Neural progenitor cell (in vitro differentiated cells): Measurements from ENCODE around the gene SIPA1.

Experiments
- EZH2 ChIP-seq: fragments of 200-600 bp; sonication (generic); IDR thresholded peaks from 2 replicates; pipeline ENCODE4 v1.6.1; 2017; ENCODE audit warnings: antibody characterized with exemption, mild to moderate bottlenecking, moderate library complexity
- TF ChIP-seq, protein P1 (sequence below): fragments of 200-600 bp; sonication (generic); IDR thresholded peaks from 2 replicates; pipeline ENCODE4 v1.5.1; 2017; ENCODE audit warnings: antibody characterized with exemption, mild to moderate bottlenecking

DNA sequence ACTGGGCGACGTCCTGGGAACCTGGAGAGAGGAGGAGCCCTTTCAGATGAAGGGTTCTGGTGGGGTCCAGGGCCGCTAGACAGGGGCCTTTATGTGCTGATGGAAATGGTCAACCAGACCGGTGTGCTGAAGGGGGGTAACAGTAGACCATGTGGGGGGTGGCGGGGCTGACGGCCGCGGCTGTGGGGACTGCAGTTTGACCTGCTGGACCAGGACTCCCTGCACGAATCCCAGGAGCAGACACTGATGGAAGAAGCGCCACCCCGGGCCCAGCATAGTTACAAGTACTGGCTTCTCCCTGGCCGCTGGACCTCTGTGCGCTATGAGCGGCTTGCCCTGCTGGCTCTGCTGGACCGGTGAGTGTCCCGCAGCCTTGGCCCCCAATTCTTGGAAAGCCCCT lies 15.9 kb upstream of the SIPA1 start:
- TF ChIP-seq, protein P1, sequence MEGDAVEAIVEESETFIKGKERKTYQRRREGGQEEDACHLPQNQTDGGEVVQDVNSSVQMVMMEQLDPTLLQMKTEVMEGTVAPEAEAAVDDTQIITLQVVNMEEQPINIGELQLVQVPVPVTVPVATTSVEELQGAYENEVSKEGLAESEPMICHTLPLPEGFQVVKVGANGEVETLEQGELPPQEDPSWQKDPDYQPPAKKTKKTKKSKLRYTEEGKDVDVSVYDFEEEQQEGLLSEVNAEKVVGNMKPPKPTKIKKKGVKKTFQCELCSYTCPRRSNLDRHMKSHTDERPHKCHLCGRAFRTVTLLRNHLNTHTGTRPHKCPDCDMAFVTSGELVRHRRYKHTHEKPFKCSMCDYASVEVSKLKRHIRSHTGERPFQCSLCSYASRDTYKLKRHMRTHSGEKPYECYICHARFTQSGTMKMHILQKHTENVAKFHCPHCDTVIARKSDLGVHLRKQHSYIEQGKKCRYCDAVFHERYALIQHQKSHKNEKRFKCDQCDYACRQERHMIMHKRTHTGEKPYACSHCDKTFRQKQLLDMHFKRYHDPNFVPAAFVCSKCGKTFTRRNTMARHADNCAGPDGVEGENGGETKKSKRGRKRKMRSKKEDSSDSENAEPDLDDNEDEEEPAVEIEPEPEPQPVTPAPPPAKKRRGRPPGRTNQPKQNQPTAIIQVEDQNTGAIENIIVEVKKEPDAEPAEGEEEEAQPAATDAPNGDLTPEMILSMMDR = no peak
- no peak for TF ChIP-seq EZH2
